PC-9 (cell line): ENCODE measurements around the gene ANXA1.

Experiments
- CTCF ChIP-seq: fragments of 200-600 bp; sonication (generic); conservative IDR thresholded peaks from 2 replicates; pipeline ENCODE4 v1.6.1; 2017; ENCODE audit warnings: mixed run types, antibody characterized with exemption, mild to moderate bottlenecking, moderate library complexity
- EZH2 ChIP-seq: fragments of 200-600 bp; sonication (generic); IDR thresholded peaks from 2 replicates; pipeline ENCODE4 v1.8.0; 2017; ENCODE audit warnings: antibody characterized with exemption, low read depth

- TF ChIP-seq EZH2 = no peak
- TF ChIP-seq CTCF = no peak
These were observed 26.0 kb upstream of the ANXA1 start for GRCh38 chr9:73125651-73126050.
